T-helper 1 cell treated with Interleukin-12 subunit alpha and Interleukin-12 subunit beta and Interleukin-4 antibody, amounts not matched to agents 30 μg/mL and 1 μg/mL, for 36 hours (primary cell): ENCODE results near the gene PRPS1L1.

Experiments
- H3K27ac Mint-ChIP-seq: one replicate; pipeline ENCODE4 v1.8.0; 2021; ENCODE audit warnings: mild to moderate bottlenecking, mixed read lengths
- H3K27me3 Mint-ChIP-seq: one replicate; pipeline ENCODE4 v1.8.0; 2021; ENCODE audit warnings: low read depth, mixed read lengths
- H3K36me3 Mint-ChIP-seq: one replicate; pipeline ENCODE4 v1.8.0; 2021; ENCODE audit warnings: low read depth, mixed read lengths
- H3K4me1 Mint-ChIP-seq: one replicate; pipeline ENCODE4 v1.8.0; 2021; ENCODE audit warnings: low read depth, mixed read lengths
- H3K4me3 Mint-ChIP-seq: one replicate; pipeline ENCODE4 v1.8.0; 2021; ENCODE audit warnings: mild to moderate bottlenecking, moderate library complexity, mixed read lengths
- H3K9me3 Mint-ChIP-seq: one replicate; pipeline ENCODE4 v1.8.0; 2021; ENCODE audit warnings: mixed read lengths

PRPS1L1 gene

GRCh38 chr7:18027628-18028027 is at the start of gene PRPS1L1:
Gene PRPS1L1, minus strand, starts transcription at chr7:18027846.
- H3K4me1 Mint-ChIP-seq, result no peaks in the 10 kb centered on the region
- no peaks in the 10 kb centered on the region for H3K36me3 Mint-ChIP-seq
- H3K4me3 Mint-ChIP-seq, result no peak within 1 kb of the TSS
- H3K27ac Mint-ChIP-seq, result no peak within 1 kb of the TSS
- H3K27me3 Mint-ChIP-seq, result no peaks in the 10 kb centered on the region
- no peaks in the 10 kb centered on the region for H3K9me3 Mint-ChIP-seq

GRCh38 chr7:18076461-18076860 is 48.8 kb upstream of the PRPS1L1 start:
- Mint-ChIP-seq H3K4me1 (no peaks in the 10 kb centered on the region), H3K9me3 (peaks cover 6% of the 10 kb centered on the region), H3K27me3 (no peaks in the 10 kb centered on the region), H3K36me3 (no peaks in the 10 kb centered on the region), H3K27ac (no peak overlapping the region), H3K4me3 (no peak overlapping the region)

GRCh38 chr7:18068745-18069144 is 41.1 kb upstream of the PRPS1L1 start:
- no peaks in the 10 kb centered on the region for H3K9me3 Mint-ChIP-seq
- no peaks in the 10 kb centered on the region for H3K4me1 Mint-ChIP-seq
- H3K27me3 Mint-ChIP-seq, result no peaks in the 10 kb centered on the region
- H3K4me3 Mint-ChIP-seq, result no peak overlapping the region
- H3K36me3 Mint-ChIP-seq, result no peaks in the 10 kb centered on the region
- H3K27ac Mint-ChIP-seq, result no peak overlapping the region

- peaks cover 7% of the 10 kb centered on the region for H3K27me3 Mint-ChIP-seq
- no peaks in the 10 kb centered on the region for H3K36me3 Mint-ChIP-seq
- no peaks in the 10 kb centered on the region for H3K4me1 Mint-ChIP-seq
- H3K4me3 Mint-ChIP-seq, result no peak overlapping the region
- H3K9me3 Mint-ChIP-seq, result no peaks in the 10 kb centered on the region
- H3K27ac Mint-ChIP-seq, result no peak overlapping the region
Measured at GRCh38 chr7:18064242-18064838, 36.7 kb upstream of the PRPS1L1 start.

GRCh38 chr7:18063149-18063901 is 35.7 kb upstream of the PRPS1L1 start:
- Mint-ChIP-seq H3K27me3 (peaks cover 7% of the 10 kb centered on the region), H3K4me1 (no peaks in the 10 kb centered on the region), H3K27ac (no peak overlapping the region), H3K36me3 (no peaks in the 10 kb centered on the region), H3K9me3 (no peaks in the 10 kb centered on the region), H3K4me3 (no peak overlapping the region)

GRCh38 chr7:18059171-18059570 is 31.5 kb upstream of the PRPS1L1 start:
- H3K9me3 Mint-ChIP-seq, result no peaks in the 10 kb centered on the region
- H3K4me1 Mint-ChIP-seq, result no peaks in the 10 kb centered on the region

GRCh38 chr7:18053941-18054340 is 26.3 kb upstream of the PRPS1L1 start:
- Mint-ChIP-seq H3K4me1 (no peaks in the 10 kb centered on the region), H3K36me3 (no peaks in the 10 kb centered on the region), H3K27me3 (no peaks in the 10 kb centered on the region), H3K27ac (no peak overlapping the region), H3K9me3 (no peaks in the 10 kb centered on the region), H3K4me3 (no peak overlapping the region)

More at GRCh38 chr7:18059171-18059570, 31.5 kb upstream of the PRPS1L1 start:
- Mint-ChIP-seq H3K27ac (no peak overlapping the region), H3K27me3 (peaks cover 7% of the 10 kb centered on the region), H3K4me3 (no peak overlapping the region), H3K36me3 (no peaks in the 10 kb centered on the region)

- Mint-ChIP-seq H3K4me1 (no peaks in the 10 kb centered on the region), H3K27ac (no peak overlapping the region), H3K4me3 (no peak overlapping the region), H3K36me3 (no peaks in the 10 kb centered on the region), H3K27me3 (no peaks in the 10 kb centered on the region), H3K9me3 (no peaks in the 10 kb centered on the region)
Measured at GRCh38 chr7:18053177-18053928, 25.7 kb upstream of the PRPS1L1 start.

GRCh38 chr7:18049262-18049661 is 21.6 kb upstream of the PRPS1L1 start:
- Mint-ChIP-seq H3K27ac (no peak overlapping the region), H3K27me3 (peaks cover 5% of the 10 kb centered on the region)

GRCh38 chr7:18046601-18047000 is 19.0 kb upstream of the PRPS1L1 start:
- no peaks in the 10 kb centered on the region for H3K4me1 Mint-ChIP-seq
- H3K27me3 Mint-ChIP-seq, result peaks cover 5% of the 10 kb centered on the region
- H3K4me3 Mint-ChIP-seq, result no peak overlapping the region
- H3K36me3 Mint-ChIP-seq, result no peaks in the 10 kb centered on the region
- H3K27ac Mint-ChIP-seq, result no peak overlapping the region
- H3K9me3 Mint-ChIP-seq, result no peaks in the 10 kb centered on the region

More at GRCh38 chr7:18049262-18049661, 21.6 kb upstream of the PRPS1L1 start:
- Mint-ChIP-seq H3K4me1 (no peaks in the 10 kb centered on the region), H3K4me3 (no peak overlapping the region), H3K9me3 (no peaks in the 10 kb centered on the region), H3K36me3 (no peaks in the 10 kb centered on the region)

- H3K27me3 Mint-ChIP-seq, result peaks cover 5% of the 10 kb centered on the region
- no peaks in the 10 kb centered on the region for H3K9me3 Mint-ChIP-seq
- no peaks in the 10 kb centered on the region for H3K36me3 Mint-ChIP-seq
- H3K27ac Mint-ChIP-seq, result no peak overlapping the region
- H3K4me3 Mint-ChIP-seq, result no peak overlapping the region
- H3K4me1 Mint-ChIP-seq, result no peaks in the 10 kb centered on the region
Measured at GRCh38 chr7:18045171-18045570, 17.5 kb upstream of the PRPS1L1 start.

- Mint-ChIP-seq H3K4me3 (no peak overlapping the region), H3K27ac (no peak overlapping the region), H3K9me3 (no peaks in the 10 kb centered on the region), H3K36me3 (no peaks in the 10 kb centered on the region), H3K27me3 (no peaks in the 10 kb centered on the region), H3K4me1 (no peaks in the 10 kb centered on the region)
Measured at GRCh38 chr7:18041191-18041590, 13.5 kb upstream of the PRPS1L1 start.

- Mint-ChIP-seq H3K4me3 (no peak overlapping the region), H3K4me1 (no peaks in the 10 kb centered on the region)
Measured at GRCh38 chr7:18040196-18040595, 12.6 kb upstream of the PRPS1L1 start.

GRCh38 chr7:18038382-18038781 is 10.7 kb upstream of the PRPS1L1 start:
- Mint-ChIP-seq H3K4me3 (no peak overlapping the region), H3K27me3 (no peaks in the 10 kb centered on the region), H3K4me1 (no peaks in the 10 kb centered on the region), H3K9me3 (no peaks in the 10 kb centered on the region), H3K27ac (no peak overlapping the region), H3K36me3 (no peaks in the 10 kb centered on the region)

More at GRCh38 chr7:18040196-18040595, 12.6 kb upstream of the PRPS1L1 start:
- H3K36me3 Mint-ChIP-seq, result no peaks in the 10 kb centered on the region
- H3K27me3 Mint-ChIP-seq, result no peaks in the 10 kb centered on the region
- H3K27ac Mint-ChIP-seq, result no peak overlapping the region
- H3K9me3 Mint-ChIP-seq, result no peaks in the 10 kb centered on the region

- H3K9me3 Mint-ChIP-seq, result no peaks in the 10 kb centered on the region
- no peak overlapping the region for H3K27ac Mint-ChIP-seq
- H3K4me1 Mint-ChIP-seq, result no peaks in the 10 kb centered on the region
- no peaks in the 10 kb centered on the region for H3K27me3 Mint-ChIP-seq
- no peak overlapping the region for H3K4me3 Mint-ChIP-seq
- no peaks in the 10 kb centered on the region for H3K36me3 Mint-ChIP-seq
Measured at GRCh38 chr7:18037609-18038008, 10.0 kb upstream of the PRPS1L1 start.
